ENCODE data around the gene MXRA8.
"Not testable (repeated sequence)": the region's sequence is repeated elsewhere in the genome, so short reads cannot be mapped to it uniquely, and the experiment has no call there.

Gene MXRA8

DNA sequence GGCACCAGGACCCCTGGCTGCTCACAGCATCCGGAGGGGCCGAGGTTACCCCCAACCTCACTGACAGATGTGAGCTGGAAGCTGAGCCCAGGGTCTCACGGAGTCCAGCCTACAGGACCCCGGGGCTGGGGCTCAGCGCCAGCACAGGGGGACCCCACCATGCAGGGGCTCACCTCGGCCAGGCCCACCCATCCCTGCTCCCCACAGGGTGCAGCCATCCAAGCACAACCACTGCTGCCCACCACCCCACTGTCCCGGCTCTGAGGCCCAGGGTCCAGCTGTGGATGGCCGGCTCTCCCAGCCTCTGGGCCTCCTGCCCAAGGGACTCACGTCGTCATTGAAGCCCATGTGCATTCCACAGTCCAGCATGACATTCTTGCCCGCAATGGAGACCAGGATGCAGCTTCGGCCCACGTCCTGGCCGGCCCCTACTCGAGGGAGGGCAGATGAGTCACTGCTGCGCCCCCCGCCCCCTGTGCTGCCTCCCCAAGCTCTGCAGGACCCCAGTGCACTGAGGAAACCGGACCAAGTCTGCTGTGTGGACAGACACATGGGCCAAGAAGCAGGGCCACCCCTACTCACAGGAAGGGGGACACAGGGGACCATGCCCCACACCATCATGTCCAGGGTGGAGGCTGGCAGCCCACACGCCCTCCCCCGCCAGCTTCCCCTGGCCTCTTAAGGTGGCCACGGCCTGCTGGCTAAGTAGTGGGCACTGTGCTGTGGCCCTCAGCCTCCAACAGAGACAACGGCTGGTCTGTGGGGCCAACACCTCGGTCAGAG lies 37.5 kb downstream of the MXRA8 start:
- no peak for DNase-seq (ENCODE audit: low spot score)

DNA sequence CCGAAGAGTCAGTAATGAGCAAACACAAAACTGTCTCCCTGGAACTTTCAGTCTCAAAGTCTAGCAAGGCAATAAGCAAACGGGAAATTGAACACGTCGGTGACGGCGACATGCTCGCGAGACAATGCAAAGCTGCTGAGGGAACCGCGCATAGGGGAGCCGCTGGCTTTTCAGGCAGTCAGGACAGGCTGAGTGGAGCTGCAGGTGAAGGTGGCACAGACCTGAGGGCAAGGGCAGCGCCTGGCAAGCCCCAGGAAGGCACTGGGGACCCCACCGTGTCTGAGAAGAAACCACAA lies 38.8 kb downstream of the MXRA8 start:
- DNase-seq (ENCODE audit: low spot score): no peak

DNA sequence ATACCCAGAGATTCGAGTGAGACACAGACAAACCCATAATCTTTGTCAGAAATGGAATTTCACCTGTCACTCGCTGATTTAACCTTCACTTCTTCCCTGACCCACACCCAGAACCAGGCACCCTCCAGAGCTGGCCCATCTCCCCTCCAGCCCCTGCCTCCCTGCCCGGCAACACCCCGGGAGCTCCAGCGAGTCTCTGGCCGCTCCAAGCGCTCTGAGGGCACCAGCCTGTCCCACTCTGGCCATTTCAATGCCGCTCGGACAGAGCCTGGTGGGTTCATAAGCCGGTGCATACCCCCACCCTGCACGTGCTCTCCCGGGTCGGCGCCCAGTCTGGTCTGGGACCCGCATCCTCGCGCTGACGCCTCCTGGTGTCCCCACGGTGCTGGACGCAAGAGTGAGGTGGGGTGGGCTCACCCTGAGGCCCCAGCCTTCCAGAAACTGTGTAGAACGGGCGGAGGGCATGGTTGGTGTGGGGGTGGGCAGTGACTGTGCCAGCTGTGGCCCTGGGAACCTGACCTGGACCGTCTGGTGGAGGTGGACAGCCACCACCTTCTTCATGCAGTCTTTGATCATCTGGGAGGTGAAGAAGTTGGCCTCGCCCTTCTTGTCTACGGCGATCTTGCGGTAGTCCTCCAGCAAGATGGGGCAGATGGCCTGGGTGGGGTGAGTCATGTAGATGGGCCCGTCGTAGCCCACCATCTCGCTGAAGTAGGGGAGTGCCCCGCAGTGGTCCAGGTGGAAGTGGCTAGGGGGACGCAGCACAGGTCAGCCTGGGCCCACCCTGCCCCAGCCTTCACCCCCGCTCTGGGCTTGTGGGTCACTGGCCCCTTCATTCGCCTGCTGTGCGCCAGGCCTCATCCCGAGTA lies 39.3 kb downstream of the MXRA8 start:
- no peak for DNase-seq (ENCODE audit: low spot score)

DNA sequence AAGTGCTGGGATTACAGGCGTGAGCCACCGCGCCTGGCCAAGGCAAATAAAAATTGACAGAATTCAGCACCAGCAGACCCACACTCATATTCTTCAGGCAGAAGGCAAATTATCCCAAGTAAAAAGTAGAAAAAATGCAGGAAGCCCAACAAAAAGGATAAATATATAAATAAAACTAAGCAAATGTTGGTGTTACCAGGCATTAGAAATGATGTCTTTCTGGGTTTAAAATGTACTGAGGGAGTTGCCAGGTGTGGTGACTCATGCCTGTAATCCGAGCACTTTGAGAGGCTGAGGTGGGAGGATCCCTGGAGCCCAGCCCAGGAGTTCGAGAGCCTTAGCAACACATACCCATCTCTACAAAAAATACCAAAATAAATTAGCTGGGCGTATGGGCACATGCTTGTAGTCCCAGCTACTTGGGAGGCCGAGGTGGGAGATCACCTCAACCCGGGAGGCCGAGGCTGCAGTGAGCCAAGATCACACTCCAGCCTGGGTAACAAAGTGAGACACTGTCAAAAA lies 40.2 kb downstream of the MXRA8 start:
- DNase-seq (ENCODE audit: low spot score): no peak

DNA sequence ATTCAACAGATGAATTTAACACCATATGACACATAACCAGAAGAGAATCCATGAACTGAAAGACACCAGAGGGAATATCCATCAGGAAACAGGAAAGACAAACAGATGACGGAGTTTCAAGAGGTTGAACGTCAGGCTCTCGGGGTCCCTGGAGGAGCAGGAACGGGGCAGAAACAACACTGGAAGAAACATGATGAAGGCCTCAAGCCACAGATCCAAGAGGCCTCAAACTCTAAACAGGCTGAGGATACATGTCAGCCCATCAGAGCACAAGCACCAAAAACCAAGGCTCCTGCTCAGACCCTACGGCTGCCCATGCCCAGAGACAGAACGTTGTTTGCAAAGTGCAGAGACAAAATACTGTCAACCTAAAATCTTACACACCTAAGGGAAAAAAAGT lies 40.9 kb downstream of the MXRA8 start:
- no peak for DNase-seq (ENCODE audit: low spot score)

DNA sequence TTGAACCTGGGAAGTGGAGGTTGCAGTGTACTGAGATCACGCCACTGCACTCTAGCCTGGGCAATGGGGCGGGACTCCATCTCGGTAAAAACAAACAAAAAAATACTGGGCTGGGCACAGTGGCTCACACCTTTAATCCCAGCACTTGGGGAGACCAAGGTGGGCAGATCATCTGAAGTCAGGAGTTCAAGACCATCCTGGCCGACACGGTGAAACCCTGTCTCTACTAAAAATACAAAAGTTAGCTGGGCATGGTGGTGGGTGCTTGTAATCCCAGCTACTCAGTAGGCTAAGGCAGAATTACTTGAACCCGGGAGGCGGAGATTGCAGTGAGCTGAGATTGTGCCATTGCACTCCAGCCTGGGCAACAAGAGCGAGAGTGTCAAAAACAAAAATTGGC lies 42.2 kb downstream of the MXRA8 start:
- DNase-seq (ENCODE audit: low spot score): not testable (repeated sequence)

DNA sequence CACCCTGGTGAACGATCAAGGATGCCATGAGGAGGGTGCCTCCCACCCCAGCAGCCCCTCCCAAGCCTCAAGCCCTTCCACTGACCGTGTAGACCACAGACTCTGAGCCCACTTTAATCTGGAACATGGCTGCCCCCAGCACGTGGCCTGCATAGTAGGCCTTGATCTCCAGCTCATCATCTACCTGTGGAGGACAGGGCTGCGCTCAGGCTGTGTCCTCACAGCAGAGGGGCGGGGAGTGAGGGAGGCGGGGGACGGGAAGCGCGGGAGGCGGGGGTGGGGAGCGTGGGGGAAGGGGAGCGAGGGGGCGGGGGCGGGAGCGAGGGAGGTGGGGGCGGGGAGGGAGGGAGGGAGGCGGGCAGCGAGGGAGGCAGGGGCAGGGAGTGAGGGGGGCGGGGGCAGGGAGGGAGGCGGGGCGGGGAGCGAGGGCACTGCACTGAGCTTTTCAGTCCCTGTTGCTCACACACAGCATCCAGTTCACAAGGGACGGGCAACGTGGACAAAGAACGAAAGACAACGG lies 42.9 kb downstream of the MXRA8 start:
- DNase-seq (ENCODE audit: low spot score): no peak

DNA sequence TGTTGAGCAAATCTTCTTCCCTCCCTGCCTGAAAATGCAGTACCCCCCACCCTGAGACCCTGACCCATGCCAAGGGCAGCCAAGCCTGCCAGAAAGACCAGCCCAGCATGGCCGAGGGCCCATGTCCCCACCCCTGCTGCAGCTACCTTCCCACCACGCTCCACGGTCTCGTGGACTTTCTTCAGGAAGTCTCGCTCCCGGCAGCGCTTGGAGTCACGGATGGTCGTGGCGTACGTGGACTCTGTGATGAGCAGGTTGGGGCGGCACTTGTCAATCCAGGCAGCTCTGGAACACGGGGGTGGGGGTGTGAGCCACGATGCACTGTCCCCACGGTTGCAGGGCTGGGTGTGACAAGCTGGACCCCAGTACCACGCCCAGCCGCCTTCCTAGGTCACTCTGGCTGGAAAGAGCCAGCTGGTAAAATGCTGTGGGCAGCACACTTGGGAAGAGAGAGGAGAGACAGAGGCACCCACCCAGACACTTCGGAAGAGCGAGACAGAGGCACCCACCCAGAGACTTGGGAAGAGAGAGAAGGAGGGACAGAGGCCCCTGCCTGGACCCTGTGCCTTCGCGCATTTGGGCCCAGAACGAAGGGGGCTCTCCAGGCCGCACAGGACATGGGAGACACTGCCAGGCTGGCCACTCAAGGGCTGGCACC lies 43.5 kb downstream of the MXRA8 start:
- no peak for DNase-seq (ENCODE audit: low spot score)

DNA sequence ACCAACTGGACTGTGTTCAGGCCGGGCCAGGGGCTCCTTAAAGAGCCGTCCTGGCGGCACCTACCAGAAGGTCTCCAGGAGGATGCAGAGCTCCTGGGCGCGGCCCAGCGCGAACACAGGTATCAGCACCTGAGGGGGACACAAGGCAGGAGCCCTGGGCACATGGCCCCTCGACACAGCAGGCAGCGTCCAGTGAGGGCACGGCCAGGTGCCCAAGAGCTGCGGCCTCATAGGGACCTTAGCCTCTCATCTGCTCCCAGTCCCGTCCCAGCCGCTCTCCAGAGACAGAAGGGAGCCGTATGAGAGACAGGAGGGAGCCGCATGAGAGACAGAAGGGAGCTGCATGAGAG lies 44.1 kb downstream of the MXRA8 start:
- DNase-seq (ENCODE audit: low spot score): no peak

DNA sequence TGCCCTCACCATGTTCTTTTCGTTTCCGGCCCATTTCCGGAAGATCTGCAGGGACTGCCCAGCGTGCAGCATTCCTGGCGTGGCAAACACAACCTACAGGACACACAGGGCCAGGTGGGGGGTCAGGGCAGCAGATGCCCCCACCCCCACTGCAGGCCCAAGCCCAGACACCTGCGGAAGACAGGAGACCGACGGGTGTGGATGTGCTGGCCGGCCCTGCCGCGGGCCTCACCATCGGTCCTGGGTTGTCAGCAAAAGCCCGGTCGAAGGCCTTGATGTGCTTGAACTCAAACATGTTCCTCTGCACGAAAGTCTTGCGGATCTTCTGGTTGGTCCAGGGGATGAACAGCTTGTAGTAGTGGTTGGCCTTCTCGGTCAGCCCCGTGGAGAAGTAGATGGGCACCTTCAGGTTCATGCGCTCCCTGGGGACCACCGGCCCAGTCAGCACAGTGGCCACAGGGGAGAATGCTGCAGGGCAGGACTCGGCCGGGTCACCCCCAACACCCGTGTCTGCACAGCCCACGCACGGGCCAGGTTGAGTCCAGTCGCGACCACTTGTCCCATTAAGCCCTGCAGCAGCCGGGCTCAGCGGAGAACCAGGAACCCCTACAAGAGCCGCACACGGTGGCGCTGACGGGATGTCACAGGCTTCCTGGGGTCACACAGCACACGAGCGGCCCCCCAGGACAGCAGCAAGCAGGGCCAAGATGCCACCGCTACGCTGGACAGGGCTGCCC lies 44.7 kb downstream of the MXRA8 start:
- DNase-seq (ENCODE audit: low spot score): no peak

DNA sequence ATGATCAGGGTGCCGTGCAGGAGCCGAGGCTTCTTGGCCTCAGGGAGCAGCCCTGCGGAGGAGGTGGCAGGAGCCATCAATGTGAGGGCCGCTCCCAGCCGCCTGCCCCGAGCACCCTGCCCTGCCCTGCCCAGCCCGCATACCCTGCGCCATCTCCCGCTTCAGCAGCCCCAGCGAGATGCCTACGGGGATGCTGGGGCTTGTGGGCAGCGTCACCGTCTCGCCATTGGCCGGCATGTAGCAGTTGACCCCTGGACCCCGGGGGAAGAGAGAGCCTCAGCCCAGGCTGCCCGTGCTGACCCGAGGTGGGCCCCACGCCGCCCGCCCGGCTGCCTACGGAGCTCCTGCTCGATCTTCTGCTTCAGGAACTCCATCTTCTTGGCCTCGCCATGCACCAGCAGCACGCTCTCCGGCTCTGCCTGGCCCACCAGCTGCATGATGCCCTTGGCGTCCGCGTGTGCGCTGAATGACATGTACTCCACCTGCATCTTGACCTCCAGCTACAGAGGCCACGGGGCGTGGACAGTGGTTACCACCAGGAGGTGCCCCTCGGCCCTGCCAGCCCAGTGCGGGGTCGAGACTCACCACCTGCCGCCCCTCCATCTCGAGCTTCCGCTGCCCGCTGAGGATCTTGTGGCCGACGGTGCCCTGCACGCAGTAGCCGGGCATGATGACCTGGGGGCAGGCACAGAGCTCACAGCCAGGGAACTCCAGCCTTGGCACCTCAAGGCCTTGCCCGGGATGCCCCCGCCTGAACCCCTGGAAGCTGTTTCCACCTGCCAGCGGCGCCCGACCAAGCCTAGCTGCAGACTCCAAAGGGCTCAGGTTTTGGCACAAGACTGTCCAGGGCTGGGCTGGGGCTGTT lies 45.7 kb downstream of the MXRA8 start:
- no peak for DNase-seq (ENCODE audit: low spot score)

DNA sequence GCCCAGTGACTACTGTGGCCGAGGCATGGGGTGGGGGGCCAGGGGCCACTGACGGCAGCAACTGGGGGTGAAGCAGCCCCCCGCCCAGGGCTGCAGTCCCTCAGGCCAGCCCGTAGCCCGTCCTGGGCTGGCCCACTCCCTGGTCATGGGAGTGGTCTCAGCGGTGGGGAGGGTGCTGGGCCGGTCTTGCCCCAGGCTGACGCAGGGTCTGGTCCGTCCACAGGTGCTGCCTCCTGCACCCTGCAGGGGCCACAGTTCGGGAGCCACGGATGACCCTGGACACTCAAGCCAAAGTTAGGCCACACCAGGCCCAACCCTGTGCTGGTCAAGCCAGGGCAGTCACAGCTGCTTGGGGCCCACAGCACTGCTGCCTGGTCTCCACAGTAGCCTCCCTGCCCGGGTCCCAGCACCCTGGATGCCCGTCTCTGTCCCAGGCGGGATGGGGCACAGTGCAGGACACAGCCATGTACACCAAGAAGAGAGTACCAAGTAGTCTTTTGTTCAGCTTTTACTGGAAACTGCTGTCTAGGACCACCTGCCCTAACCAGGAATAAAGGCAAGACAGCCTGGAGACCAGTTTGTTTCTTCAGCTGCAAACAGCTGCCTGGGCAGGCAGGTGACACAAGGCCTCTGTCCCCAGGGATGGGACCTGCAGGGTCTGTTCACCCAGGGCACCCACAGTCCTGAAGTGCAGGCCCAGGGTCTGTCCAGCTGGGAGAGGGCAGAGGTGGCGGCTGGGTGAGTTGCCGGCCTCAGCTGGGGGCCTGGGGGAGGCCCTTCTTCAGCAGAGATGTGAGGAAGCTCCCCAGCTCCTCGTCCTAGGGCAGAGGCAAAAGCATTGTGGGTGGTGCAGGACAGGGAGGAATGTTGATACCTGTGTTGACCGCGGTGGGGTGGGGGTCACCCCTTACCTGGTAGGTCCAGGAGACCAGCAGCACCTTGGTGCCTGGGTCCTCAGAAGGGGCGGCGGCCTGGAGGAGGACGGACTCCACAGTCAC lies 46.9 kb downstream of the MXRA8 start:
- DNase-seq (ENCODE audit: low spot score): no peak

DNA sequence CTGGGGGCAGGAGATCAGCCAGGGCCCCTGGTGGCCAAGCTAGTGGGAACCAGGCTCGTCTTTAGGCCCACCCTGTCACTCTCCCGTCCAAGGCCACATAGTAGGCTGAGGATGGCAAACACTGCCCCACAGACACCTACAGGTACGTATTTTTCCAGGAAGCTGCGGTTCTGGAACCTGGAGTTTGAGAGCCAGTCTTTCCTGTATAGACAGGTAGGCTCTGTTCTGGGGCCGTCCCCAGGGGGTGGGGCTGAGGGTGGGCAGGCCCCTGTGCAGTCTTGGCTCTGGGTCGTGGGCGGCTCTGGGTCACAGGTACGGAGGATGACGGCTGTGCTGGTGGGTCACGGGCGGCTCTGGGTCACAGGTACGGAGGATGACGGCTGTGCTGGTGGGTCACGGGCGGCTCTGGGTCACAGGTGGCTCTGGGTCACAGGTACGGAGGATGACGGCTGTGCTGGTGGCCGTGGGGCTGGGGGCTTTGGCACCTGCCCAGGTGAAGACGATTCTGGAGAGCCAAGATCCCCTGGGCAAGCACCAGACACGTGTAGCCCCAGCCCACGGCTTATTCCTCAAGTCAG lies 47.8 kb downstream of the MXRA8 start:
- no peak for DNase-seq (ENCODE audit: low spot score)

DNA sequence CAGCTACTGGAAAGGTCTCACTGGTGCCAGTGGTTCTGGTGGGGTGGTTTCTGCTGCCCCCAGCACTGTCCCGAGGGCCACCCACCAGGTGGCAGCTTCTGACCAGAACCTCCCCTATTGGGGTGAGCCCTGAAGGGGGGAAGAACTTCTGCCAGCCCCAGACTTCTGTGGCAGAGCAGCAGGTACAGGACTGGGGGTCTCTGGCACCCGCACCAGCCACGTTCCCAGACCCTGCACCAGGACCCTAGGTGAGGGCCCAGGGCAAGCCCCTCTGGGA lies 48.3 kb downstream of the MXRA8 start:
- DNase-seq (ENCODE audit: low spot score): no peak

DNA sequence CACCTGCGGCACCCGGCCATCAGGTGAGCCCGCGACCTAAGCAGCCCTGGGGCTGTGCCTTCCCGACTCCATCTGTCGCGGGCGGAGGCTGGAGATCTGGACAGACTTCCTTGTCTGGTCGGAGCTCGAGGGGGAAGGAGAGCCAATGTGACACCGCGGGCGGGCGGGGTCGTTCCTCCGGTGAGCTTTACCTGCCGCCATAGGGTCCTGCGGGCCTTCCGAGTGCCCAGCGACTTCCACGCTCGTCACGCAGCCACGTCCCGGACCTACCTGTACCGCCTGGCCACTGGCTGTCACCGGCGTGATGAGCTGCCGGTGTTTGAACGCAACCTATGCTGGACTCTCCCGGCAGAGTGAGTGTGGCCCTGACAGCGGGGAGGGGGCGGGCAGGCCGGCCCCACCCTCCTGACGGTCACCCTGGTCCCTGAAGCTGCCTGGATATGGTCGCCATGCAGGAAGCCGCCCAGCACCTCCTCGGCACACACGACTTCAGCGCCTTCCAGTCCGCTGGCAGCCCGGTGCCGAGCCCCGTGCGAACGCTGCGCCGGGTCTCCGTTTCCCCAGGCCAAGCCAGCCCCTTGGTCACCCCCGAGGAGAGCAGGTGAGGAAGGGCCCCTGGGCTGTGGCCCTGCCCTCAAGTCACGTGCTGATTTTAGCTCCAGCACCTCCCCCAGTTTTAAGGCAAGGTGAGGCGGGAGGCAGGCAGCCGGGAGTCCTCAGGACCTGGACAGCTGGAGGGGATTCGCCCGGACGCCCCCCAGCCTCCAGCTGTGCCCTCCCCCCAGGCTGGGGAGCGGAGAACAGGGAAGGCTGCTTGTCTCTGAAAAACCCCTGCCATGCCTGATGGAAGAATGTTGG lies 48.9 kb downstream of the MXRA8 start:
- DNase-seq (ENCODE audit: low spot score): no peak

DNA sequence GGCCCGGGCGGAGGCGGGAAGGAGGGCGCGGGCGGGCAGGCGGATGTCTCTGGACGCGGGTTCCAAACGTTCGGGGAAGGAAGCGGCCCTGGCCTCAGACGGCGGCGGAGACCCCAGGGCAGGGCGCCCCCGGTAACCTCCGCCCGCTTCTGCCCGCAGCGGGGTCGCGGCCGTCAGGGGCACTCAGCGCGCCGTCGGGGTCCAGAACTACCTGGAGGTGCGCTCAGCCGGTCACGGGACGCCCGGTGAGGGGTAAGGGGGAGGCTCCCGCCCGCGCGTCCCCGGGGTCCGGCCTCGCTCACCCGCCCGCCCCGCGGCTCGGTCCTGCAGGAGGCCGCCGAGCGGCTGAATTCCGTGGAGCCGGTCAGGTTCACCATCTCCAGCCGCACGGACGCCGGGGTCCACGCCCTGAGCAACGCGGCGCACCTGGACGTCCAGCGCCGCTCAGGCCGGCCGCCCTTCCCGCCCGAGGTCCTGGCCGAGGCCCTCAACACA lies 49.6 kb downstream of the MXRA8 start:
- no peak for DNase-seq (ENCODE audit: low spot score)

DNA sequence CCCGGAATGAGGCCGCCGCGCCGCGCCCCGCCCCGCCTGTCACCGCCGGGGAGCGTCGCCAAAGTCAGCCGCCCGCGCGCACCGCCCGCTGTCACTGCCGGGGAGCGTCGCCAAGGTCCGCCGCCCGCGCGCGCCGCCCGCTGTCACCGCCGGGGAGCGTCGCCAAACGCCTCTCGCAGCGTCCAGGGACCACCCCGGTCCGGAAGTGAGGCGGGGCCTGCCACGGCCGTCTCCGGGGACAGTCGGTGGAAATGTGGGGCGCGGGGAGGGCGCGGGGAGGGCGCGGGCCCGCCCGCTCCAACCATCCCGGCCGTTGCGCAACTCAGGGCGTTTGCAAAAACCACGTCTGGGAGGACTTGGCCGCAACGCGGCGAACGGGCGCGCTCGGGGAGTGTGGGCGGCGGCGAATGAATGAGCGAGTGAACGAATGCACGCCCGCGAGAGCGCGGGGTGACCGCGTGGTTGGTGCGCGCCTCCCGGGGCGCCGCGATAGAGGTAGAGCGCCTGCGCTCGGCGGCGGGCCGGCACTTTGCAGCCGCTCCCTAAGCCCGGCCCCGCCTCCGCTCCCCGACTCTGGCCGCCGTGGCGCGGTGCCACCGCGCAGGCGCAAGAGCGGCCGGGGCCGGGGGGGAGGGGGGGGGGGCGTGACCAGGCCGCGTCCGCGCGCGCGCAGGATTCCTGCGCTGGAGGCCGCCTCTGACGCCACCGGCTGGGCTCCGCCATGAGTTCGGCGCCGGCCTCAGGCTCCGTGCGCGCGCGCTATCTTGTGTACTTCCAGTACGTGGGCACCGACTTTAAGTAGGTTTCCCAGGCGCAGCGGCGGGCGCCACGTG lies 50.2 kb downstream of the MXRA8 start, which contains the start of the genes ACAP3 and PUSL1:
Gene ACAP3, minus strand, starts transcription at position 8 of the 833 bp plus-strand sequence. CDS start 115 bp downstream, outside the sequence.
Gene PUSL1, plus strand, starts transcription at position 675 of the 833 bp plus-strand sequence. Its CDS starts 47 bp downstream, at position 722.
- DNase-seq (ENCODE audit: low spot score): peak; percentile 97

All from germinal center (tissue), 1 donor.